ENCODE data around the gene CHCHD10. TPM values are rescaled to one million over a fixed set of nuclear protein-coding genes. Genes with fewer than 3 reads are reported as not detected.
"Not testable (repeated sequence)": the region's sequence is repeated elsewhere in the genome, so short reads cannot be mapped to it uniquely, and the experiment has no call there.

CHCHD10 gene
- total and polyA plus RNA-seq, 4 donors = 16.6 to 174 (median 82.5) TPM

DNA sequence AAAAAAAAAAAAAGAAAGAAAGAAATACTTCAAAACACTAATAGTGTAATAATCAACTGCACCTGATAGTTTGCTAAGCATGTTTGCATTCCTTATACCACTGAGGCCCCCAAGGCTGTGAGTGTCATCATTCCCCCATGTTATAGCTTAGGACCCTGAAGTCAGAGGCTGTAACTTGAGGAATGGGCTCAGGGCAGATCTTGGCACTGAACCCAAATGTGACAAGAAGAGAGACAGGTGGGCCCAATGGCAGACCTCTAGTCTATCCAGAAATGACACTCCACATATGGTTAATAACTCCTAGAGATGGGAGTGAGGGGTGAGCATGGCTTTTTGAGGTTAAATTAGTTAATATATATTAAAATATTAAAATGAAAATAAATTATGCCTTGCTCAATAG is 30.1 kb downstream of the CHCHD10 start:
- Histone ChIP-seq H3K27me3 (ENCODE audit: control insufficient read depth in 3 of 3, insufficient read depth in 3 of 3, low read length in 2 of 3) (no peaks in the 10 kb centered on the region), H3K4me3 (no peak overlapping the region), H3K9ac (ENCODE audit: insufficient read depth in 1 of 2, low read length in 2 of 2) (no peak overlapping the region), H3K4me1 (ENCODE audit: control insufficient read depth in 5 of 5, insufficient read depth in 5 of 5, low read length in 5 of 5) (no peaks in the 10 kb centered on the region), H3K27ac (ENCODE audit: low read depth in 1 of 2, low read length in 1 of 2) (no peak overlapping the region), H3K36me3 (ENCODE audit: control insufficient read depth in 4 of 4, insufficient read depth in 4 of 4, low read length in 4 of 4) (peaks cover 0 to 8% (median 5%) of the 10 kb centered on the region in 4 donors), H3K9me3 (ENCODE audit: control insufficient read depth in 4 of 4, insufficient read depth in 3 of 4, low read length in 3 of 4) (no peaks in the 10 kb centered on the region)
- DNase-seq = no peak
- no peak for ATAC-seq (ENCODE audit: insufficient read depth, low FRiP score)
- TF ChIP-seq, protein P1, sequence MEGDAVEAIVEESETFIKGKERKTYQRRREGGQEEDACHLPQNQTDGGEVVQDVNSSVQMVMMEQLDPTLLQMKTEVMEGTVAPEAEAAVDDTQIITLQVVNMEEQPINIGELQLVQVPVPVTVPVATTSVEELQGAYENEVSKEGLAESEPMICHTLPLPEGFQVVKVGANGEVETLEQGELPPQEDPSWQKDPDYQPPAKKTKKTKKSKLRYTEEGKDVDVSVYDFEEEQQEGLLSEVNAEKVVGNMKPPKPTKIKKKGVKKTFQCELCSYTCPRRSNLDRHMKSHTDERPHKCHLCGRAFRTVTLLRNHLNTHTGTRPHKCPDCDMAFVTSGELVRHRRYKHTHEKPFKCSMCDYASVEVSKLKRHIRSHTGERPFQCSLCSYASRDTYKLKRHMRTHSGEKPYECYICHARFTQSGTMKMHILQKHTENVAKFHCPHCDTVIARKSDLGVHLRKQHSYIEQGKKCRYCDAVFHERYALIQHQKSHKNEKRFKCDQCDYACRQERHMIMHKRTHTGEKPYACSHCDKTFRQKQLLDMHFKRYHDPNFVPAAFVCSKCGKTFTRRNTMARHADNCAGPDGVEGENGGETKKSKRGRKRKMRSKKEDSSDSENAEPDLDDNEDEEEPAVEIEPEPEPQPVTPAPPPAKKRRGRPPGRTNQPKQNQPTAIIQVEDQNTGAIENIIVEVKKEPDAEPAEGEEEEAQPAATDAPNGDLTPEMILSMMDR (IDR thresholded peaks at IDR 0.05; ENCODE audit: control extremely low read depth, extremely low read depth) = no peak

DNA sequence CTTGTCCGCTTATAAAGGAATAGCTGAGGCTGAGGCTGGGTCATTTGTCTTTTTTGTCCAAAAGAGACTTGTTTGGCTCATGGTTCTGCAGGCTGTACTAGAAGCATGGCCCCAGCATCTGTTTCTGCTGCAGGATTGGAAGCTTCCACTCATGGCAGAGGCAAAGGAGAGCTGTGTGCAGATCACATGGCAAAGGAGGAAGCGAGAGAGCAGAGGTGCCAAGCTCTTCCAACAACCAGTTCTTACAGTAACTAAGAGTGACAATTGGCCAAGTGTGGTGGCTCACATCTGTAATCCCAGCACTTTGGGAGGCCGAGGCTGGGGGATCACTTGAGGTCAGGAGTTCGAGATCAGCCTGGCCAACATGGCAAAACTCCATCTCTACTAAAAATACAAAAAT is 39.7 kb downstream of the CHCHD10 start:
- not testable (repeated sequence) for DNase-seq; H3K36me3 ChIP-seq (ENCODE audit: control insufficient read depth in 4 of 4, insufficient read depth in 4 of 4, low read length in 4 of 4); H3K27ac ChIP-seq (ENCODE audit: low read depth in 1 of 2, low read length in 1 of 2); H3K4me1 ChIP-seq (ENCODE audit: control insufficient read depth in 5 of 5, insufficient read depth in 5 of 5, low read length in 5 of 5); H3K27me3 ChIP-seq (ENCODE audit: control insufficient read depth in 3 of 3, insufficient read depth in 3 of 3, low read length in 2 of 3); H3K9ac ChIP-seq (ENCODE audit: insufficient read depth in 1 of 2, low read length in 2 of 2); H3K9me3 ChIP-seq (ENCODE audit: control insufficient read depth in 4 of 4, insufficient read depth in 3 of 4, low read length in 3 of 4); H3K4me3 ChIP-seq; ATAC-seq (ENCODE audit: insufficient read depth, low FRiP score)
- WGBS, 2 donors = 75 to 76% methylated on average over 4 of the region's 4 CpGs

- Histone ChIP-seq H3K36me3 (ENCODE audit: control insufficient read depth in 4 of 4, insufficient read depth in 4 of 4, low read length in 4 of 4) (no peaks in the 10 kb centered on the region), H3K27me3 (ENCODE audit: control insufficient read depth in 3 of 3, insufficient read depth in 3 of 3, low read length in 2 of 3) (no peaks in the 10 kb centered on the region), H3K9ac (ENCODE audit: insufficient read depth in 1 of 2, low read length in 2 of 2) (no peak overlapping the region), H3K9me3 (ENCODE audit: control insufficient read depth in 4 of 4, insufficient read depth in 3 of 4, low read length in 3 of 4) (no peaks in the 10 kb centered on the region), H3K4me1 (ENCODE audit: control insufficient read depth in 5 of 5, insufficient read depth in 5 of 5, low read length in 5 of 5) (no peaks in the 10 kb centered on the region), H3K27ac (ENCODE audit: low read depth in 1 of 2, low read length in 1 of 2) (peak overlapping the region in 1 of 2 donors; percentile 59), H3K4me3 (no peak overlapping the region)
- ATAC-seq (ENCODE audit: insufficient read depth, low FRiP score) (no peak), DNase-seq (no peak)
- WGBS, 2 donors = 73 to 77% methylated on average over 2 of the region's 2 CpGs
- TF ChIP-seq, protein P1 (IDR thresholded peaks at IDR 0.05; ENCODE audit: control extremely low read depth, extremely low read depth) = no peak
Observed at GRCh38 chr22:23722724-23723123, 45.0 kb downstream of the CHCHD10 start.

DNA sequence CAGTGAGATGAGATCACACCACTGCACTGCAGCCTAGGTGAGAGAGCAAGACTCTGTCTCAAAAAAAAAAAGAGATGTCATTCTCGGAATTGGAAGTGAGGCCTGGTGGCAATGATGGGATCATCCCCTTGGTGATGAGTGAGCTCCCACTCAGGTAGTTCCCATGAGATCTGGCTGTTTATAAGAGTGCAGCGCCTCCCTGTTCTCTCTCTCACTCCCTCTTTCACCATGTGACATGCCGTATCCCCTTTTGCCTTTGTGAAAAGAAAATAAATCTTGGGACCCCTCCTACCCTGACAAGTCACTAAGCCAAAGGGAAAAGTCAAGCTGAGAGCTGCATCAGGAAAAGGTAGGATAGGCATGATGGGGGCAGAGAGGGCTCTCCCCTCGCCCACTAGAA is 45.6 kb downstream of the CHCHD10 start:
- H3K36me3 ChIP-seq (ENCODE audit: control insufficient read depth in 4 of 4, insufficient read depth in 4 of 4, low read length in 4 of 4) = no peaks in the 10 kb centered on the region
- no peak overlapping the region for H3K4me3 ChIP-seq
- H3K9me3 ChIP-seq (ENCODE audit: control insufficient read depth in 4 of 4, insufficient read depth in 3 of 4, low read length in 3 of 4) = no peaks in the 10 kb centered on the region
- TF ChIP-seq, protein P1 (IDR thresholded peaks at IDR 0.05; ENCODE audit: control extremely low read depth, extremely low read depth) = no peak
- ATAC-seq (ENCODE audit: insufficient read depth, low FRiP score) (no peak), DNase-seq (no peak)
- WGBS, 2 donors = 80 to 81% methylated on average over 4 of the region's 4 CpGs
- H3K27me3 ChIP-seq (ENCODE audit: control insufficient read depth in 3 of 3, insufficient read depth in 3 of 3, low read length in 2 of 3) = no peaks in the 10 kb centered on the region
- H3K4me1 ChIP-seq (ENCODE audit: control insufficient read depth in 5 of 5, insufficient read depth in 5 of 5, low read length in 5 of 5) = peaks cover 0 to 3% (median 0%) of the 10 kb centered on the region in 5 donors
- no peak overlapping the region for H3K27ac ChIP-seq (ENCODE audit: low read depth in 1 of 2, low read length in 1 of 2)
- no peak overlapping the region for H3K9ac ChIP-seq (ENCODE audit: insufficient read depth in 1 of 2, low read length in 2 of 2)

All from lung (tissue), 12 donors.